ENCODE measurements around the gene ENKD1.
"Not testable (repeated sequence)": the region's sequence is repeated elsewhere in the genome, so short reads cannot be mapped to it uniquely, and the experiment has no call there.

Gene ENKD1

GRCh38 chr16:67703626-67704025 lies 37.1 kb upstream of the ENKD1 start:
- no peak overlapping the region for H3K4me3 ChIP-seq (ENCODE audit: low read depth, low read length)
- no peaks in the 10 kb centered on the region for H3K27me3 ChIP-seq (ENCODE audit: control insufficient read depth, insufficient read depth, low read length)
- no peak overlapping the region for H3K27ac ChIP-seq (ENCODE audit: low read depth, low read length)
- no peaks in the 10 kb centered on the region for H3K9me3 ChIP-seq (ENCODE audit: control insufficient read depth, insufficient read depth, low read length)
- H3K9ac ChIP-seq (ENCODE audit: low read depth, low read length): no peak overlapping the region
- H3K36me3 ChIP-seq (ENCODE audit: control insufficient read depth, insufficient read depth, low read length): no peaks in the 10 kb centered on the region
- H3K4me1 ChIP-seq (ENCODE audit: control insufficient read depth, insufficient read depth, low read length): no peaks in the 10 kb centered on the region

GRCh38 chr16:67702130-67702529 lies 35.6 kb upstream of the ENKD1 start:
- Histone ChIP-seq H3K27ac (ENCODE audit: low read depth, low read length) (no peak overlapping the region), H3K36me3 (ENCODE audit: control insufficient read depth, insufficient read depth, low read length) (no peaks in the 10 kb centered on the region), H3K9me3 (ENCODE audit: control insufficient read depth, insufficient read depth, low read length) (no peaks in the 10 kb centered on the region), H3K4me3 (ENCODE audit: low read depth, low read length) (no peak overlapping the region), H3K4me1 (ENCODE audit: control insufficient read depth, insufficient read depth, low read length) (no peaks in the 10 kb centered on the region), H3K9ac (ENCODE audit: low read depth, low read length) (no peak overlapping the region), H3K27me3 (ENCODE audit: control insufficient read depth, insufficient read depth, low read length) (no peaks in the 10 kb centered on the region)

- Histone ChIP-seq H3K9ac (ENCODE audit: low read depth, low read length) (no peak overlapping the region), H3K36me3 (ENCODE audit: control insufficient read depth, insufficient read depth, low read length) (no peaks in the 10 kb centered on the region), H3K4me1 (ENCODE audit: control insufficient read depth, insufficient read depth, low read length) (no peaks in the 10 kb centered on the region), H3K9me3 (ENCODE audit: control insufficient read depth, insufficient read depth, low read length) (no peaks in the 10 kb centered on the region), H3K27ac (ENCODE audit: low read depth, low read length) (no peak overlapping the region), H3K27me3 (ENCODE audit: control insufficient read depth, insufficient read depth, low read length) (no peaks in the 10 kb centered on the region), H3K4me3 (ENCODE audit: low read depth, low read length) (no peak overlapping the region)
Measured at GRCh38 chr16:67701420-67701819, 34.9 kb upstream of the ENKD1 start.

GRCh38 chr16:67699265-67699664 lies 32.7 kb upstream of the ENKD1 start:
- no peak overlapping the region for H3K9ac ChIP-seq (ENCODE audit: low read depth, low read length)
- no peak overlapping the region for H3K27ac ChIP-seq (ENCODE audit: low read depth, low read length)
- H3K27me3 ChIP-seq (ENCODE audit: control insufficient read depth, insufficient read depth, low read length): no peaks in the 10 kb centered on the region
- H3K9me3 ChIP-seq (ENCODE audit: control insufficient read depth, insufficient read depth, low read length): no peaks in the 10 kb centered on the region
- no peaks in the 10 kb centered on the region for H3K36me3 ChIP-seq (ENCODE audit: control insufficient read depth, insufficient read depth, low read length)
- H3K4me3 ChIP-seq (ENCODE audit: low read depth, low read length): no peak overlapping the region
- H3K4me1 ChIP-seq (ENCODE audit: control insufficient read depth, insufficient read depth, low read length): no peaks in the 10 kb centered on the region

GRCh38 chr16:67697422-67698185 lies 31.1 kb upstream of the ENKD1 start:
- Histone ChIP-seq H3K9ac (ENCODE audit: low read depth, low read length) (no peak overlapping the region), H3K36me3 (ENCODE audit: control insufficient read depth, insufficient read depth, low read length) (no peaks in the 10 kb centered on the region), H3K4me3 (ENCODE audit: low read depth, low read length) (no peak overlapping the region), H3K27ac (ENCODE audit: low read depth, low read length) (no peak overlapping the region), H3K27me3 (ENCODE audit: control insufficient read depth, insufficient read depth, low read length) (no peaks in the 10 kb centered on the region), H3K4me1 (ENCODE audit: control insufficient read depth, insufficient read depth, low read length) (no peaks in the 10 kb centered on the region), H3K9me3 (ENCODE audit: control insufficient read depth, insufficient read depth, low read length) (no peaks in the 10 kb centered on the region)

- Histone ChIP-seq H3K4me1 (ENCODE audit: control insufficient read depth, insufficient read depth, low read length) (no peaks in the 10 kb centered on the region), H3K36me3 (ENCODE audit: control insufficient read depth, insufficient read depth, low read length) (no peaks in the 10 kb centered on the region)
Measured at GRCh38 chr16:67694611-67695010, 28.1 kb upstream of the ENKD1 start.

GRCh38 chr16:67693517-67694285 lies 27.2 kb upstream of the ENKD1 start:
- not testable (repeated sequence) for H3K4me1 ChIP-seq (ENCODE audit: control insufficient read depth, insufficient read depth, low read length); H3K36me3 ChIP-seq (ENCODE audit: control insufficient read depth, insufficient read depth, low read length); H3K9me3 ChIP-seq (ENCODE audit: control insufficient read depth, insufficient read depth, low read length); H3K4me3 ChIP-seq (ENCODE audit: low read depth, low read length); H3K27me3 ChIP-seq (ENCODE audit: control insufficient read depth, insufficient read depth, low read length); H3K9ac ChIP-seq (ENCODE audit: low read depth, low read length); H3K27ac ChIP-seq (ENCODE audit: low read depth, low read length)

More at GRCh38 chr16:67694611-67695010, 28.1 kb upstream of the ENKD1 start:
- Histone ChIP-seq H3K9me3 (ENCODE audit: control insufficient read depth, insufficient read depth, low read length) (no peaks in the 10 kb centered on the region), H3K9ac (ENCODE audit: low read depth, low read length) (no peak overlapping the region), H3K4me3 (ENCODE audit: low read depth, low read length) (no peak overlapping the region), H3K27ac (ENCODE audit: low read depth, low read length) (no peak overlapping the region), H3K27me3 (ENCODE audit: control insufficient read depth, insufficient read depth, low read length) (no peaks in the 10 kb centered on the region)

GRCh38 chr16:67685388-67686112 lies 19.0 kb upstream of the ENKD1 start:
- Histone ChIP-seq H3K9me3 (ENCODE audit: control insufficient read depth, insufficient read depth, low read length) (no peaks in the 10 kb centered on the region), H3K4me1 (ENCODE audit: control insufficient read depth, insufficient read depth, low read length) (no peaks in the 10 kb centered on the region), H3K4me3 (ENCODE audit: low read depth, low read length) (no peak overlapping the region), H3K9ac (ENCODE audit: low read depth, low read length) (no peak overlapping the region), H3K27ac (ENCODE audit: low read depth, low read length) (no peak overlapping the region), H3K27me3 (ENCODE audit: control insufficient read depth, insufficient read depth, low read length) (no peaks in the 10 kb centered on the region), H3K36me3 (ENCODE audit: control insufficient read depth, insufficient read depth, low read length) (peaks cover 38% of the 10 kb centered on the region)

GRCh38 chr16:67683767-67684166 lies 17.2 kb upstream of the ENKD1 start:
- H3K4me1 ChIP-seq (ENCODE audit: control insufficient read depth, insufficient read depth, low read length): no peaks in the 10 kb centered on the region
- no peaks in the 10 kb centered on the region for H3K27me3 ChIP-seq (ENCODE audit: control insufficient read depth, insufficient read depth, low read length)
- no peak overlapping the region for H3K27ac ChIP-seq (ENCODE audit: low read depth, low read length)
- H3K9ac ChIP-seq (ENCODE audit: low read depth, low read length): no peak overlapping the region
- H3K9me3 ChIP-seq (ENCODE audit: control insufficient read depth, insufficient read depth, low read length): no peaks in the 10 kb centered on the region
- H3K4me3 ChIP-seq (ENCODE audit: low read depth, low read length): no peak overlapping the region
- peaks cover 38% of the 10 kb centered on the region for H3K36me3 ChIP-seq (ENCODE audit: control insufficient read depth, insufficient read depth, low read length)

GRCh38 chr16:67679935-67680897 lies 13.7 kb upstream of the ENKD1 start:
- Histone ChIP-seq H3K9ac (ENCODE audit: low read depth, low read length) (no peak overlapping the region), H3K9me3 (ENCODE audit: control insufficient read depth, insufficient read depth, low read length) (no peaks in the 10 kb centered on the region), H3K36me3 (ENCODE audit: control insufficient read depth, insufficient read depth, low read length) (peaks cover 33% of the 10 kb centered on the region), H3K4me1 (ENCODE audit: control insufficient read depth, insufficient read depth, low read length) (no peaks in the 10 kb centered on the region), H3K27me3 (ENCODE audit: control insufficient read depth, insufficient read depth, low read length) (no peaks in the 10 kb centered on the region), H3K27ac (ENCODE audit: low read depth, low read length) (no peak overlapping the region), H3K4me3 (ENCODE audit: low read depth, low read length) (no peak overlapping the region)

Data from HUES48 (cell line).